Activated CD8-positive, alpha-beta memory T cell treated with anti-CD3 and anti-CD28 coated beads for 36 hours (primary cell): ENCODE measurements around the gene FILIP1. TPM values are rescaled to one million over a fixed set of nuclear protein-coding genes. Genes with fewer than 3 reads are reported as not detected.

Experiments
- CTCF ChIA-PET: fragments of 350-600 bp; sonication (Branson Sonifier 250); formaldehyde crosslinking; loops from one replicate; lab custom pipeline; 2021; ENCODE audit warnings: antibody characterized with exemption; lab: Charles Lee
- POLR2A ChIA-PET: fragments of 350-600 bp; sonication (Branson Sonifier 250); formaldehyde crosslinking; loops from one replicate; lab custom pipeline; 2021; ENCODE audit warnings: antibody characterized with exemption; lab: Charles Lee
- total RNA-seq, 2 experiments: library from RNA; stranded (reverse); gene quantifications; one replicate each; pipeline ENCODE4 v1.2.3, GENCODE V29; 2021

Gene FILIP1
- total RNA-seq, 2 experiments from 2014 or later: not detected

DNA sequence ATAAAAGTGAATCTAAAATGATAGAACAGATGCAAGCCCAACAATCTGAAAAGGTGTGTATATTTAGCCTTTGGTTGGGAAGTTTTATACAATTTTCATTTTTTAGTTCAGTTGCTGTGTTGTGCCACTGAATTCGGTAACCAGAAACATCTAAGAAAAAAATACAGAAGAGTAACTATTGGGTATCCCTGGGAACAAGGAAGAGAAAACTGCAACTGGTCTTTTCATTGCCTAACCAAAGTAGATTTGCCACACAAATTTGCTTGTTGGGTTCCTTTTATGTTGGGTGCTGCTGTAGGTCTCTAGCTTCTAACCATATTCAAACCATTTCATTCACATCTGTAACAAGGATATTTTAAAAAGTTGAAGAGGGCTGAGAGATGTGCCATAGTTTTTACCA is 206.2 kb downstream of the FILIP1 start:
- ChIA-PET POLR2A (no interaction called here), CTCF (no interaction called here)

DNA sequence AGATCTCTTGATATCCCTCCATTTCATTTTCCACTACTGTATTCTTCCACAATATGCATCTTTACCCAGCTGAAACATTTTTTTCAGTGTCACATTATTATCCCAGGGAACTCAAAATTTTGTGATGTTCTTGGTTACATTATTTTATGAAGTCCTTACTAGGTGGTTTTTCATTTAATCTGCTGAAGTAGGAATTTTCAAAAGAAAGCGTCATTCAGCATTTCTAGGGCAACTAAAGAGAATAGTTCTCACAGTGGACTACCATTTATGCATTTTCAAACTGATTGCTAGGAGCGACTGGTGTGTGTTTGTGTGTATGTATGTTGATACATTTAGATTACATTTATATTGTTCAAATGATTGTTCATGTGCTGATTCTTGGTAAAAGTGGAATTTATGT is 206.6 kb downstream of the FILIP1 start:
- ChIA-PET CTCF (no interaction called here), POLR2A (no interaction called here)

DNA sequence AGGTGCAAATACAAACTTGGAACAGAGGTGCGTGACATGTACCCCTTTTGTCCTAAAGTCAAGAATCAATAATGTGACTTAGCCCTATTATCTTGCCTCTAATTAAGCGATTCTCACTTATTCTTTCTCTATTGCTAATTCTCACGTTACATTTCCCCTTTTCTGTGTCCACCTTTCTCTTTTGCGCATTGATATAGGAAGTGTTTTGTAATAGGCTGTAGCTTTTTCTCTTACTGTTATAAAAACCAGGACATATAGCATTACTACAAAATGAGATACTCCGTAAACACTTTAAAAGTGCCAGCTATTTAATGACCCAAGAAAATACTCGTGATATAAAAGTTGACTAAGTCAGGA is 208.3 kb downstream of the FILIP1 start:
- ChIA-PET POLR2A (interaction anchor here (1.5 to 3.0 kb wide), 3 partner anchors 13 to 316 kb away, joined by 3 to 28 read pairs (median 8); partner anchors contain the start of genes COX7A2 and SENP6), CTCF (interaction anchor here (2.0 to 3.7 kb wide), 2 partner anchors 11 to 18 kb away, joined by 4 to 13 read pairs; no protein-coding TSS in a partner anchor)

DNA sequence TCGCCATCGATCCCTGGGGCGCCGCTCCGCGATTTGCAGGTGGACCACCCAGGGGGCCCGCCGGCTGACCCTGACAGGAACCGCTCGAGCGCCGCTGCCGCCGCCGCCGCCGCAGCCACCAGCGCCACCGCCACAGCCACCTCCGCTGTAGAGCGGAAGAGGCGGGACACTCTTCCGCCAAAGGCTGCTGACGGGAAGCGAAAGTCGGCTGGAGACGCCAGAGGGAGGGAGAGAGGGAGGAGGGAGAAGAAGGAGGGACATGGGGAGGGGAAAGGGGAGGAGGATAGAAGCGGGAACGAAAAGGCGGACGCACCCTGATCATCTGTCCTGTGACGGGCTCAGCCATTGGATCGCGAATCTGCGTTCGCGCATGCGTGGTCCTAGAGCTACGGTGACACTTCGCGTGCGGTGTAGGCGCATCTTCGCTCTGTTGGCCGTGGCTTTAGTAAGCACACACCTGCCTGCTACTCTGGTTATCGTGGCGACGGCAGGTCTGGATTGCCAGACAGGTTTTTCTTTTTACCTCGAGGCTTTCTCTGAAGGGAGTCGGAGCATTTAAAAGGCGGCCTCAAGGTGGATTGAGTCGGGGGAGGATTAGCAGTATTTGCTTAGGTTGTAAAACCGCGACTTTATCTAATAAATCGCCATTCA is 208.8 kb downstream of the FILIP1 start, which contains the start of gene TMEM30A:
Gene TMEM30A, minus strand, starts transcription at position 161 of the 651 bp plus-strand sequence. Its CDS starts 154 bp downstream, at position 7.
- POLR2A ChIA-PET: interaction anchor here (1.1 to 3.0 kb wide), 4 partner anchors 12 to 1632 kb away, joined by 3 to 28 read pairs (median 6); partner anchors contain the start of genes COX7A2 and SENP6
- CTCF ChIA-PET: interaction anchor here (2.0 to 3.7 kb wide), 2 partner anchors 12 to 17 kb away, joined by 4 to 13 read pairs; no protein-coding TSS in a partner anchor

DNA sequence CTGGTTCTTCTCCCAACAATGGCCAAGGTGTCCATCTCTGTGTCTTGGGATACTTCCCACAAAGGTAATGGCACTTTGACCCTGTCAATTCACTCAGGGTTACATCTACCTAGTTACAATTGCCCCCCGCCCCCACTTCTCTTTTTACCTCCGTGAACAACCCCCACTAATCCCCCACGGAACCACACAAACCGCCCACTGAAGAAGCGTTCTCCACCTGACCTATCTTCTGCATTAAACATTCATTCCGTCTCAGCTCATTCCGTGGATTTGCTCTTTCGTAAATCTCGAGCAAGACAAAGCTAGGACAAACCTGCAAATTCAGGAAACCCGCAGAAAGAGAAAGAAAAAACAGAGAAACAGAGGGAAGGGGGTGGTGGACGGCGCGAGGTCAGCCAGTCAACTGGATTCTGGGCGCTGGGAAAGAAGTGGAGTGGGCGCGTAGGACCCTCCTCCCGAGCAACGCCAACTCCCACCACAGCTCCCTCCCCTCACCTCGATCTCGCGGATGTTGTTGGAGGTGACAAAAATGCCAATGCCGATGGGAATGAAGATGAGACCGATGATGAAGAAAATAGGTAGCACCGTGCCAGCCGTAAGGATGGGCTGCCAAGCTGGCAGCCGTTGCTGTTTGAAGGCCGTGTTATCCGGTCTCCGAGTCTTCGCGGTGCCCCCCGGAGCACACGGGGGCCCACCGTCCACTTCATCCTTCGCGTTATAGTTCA is 209.5 kb downstream of the FILIP1 start:
- POLR2A ChIA-PET: interaction anchor here (1.1 to 3.0 kb wide), 4 partner anchors 12 to 1631 kb away, joined by 3 to 28 read pairs (median 6); partner anchors contain the start of genes COX7A2 and SENP6
- CTCF ChIA-PET: interaction anchor here (0.6 to 3.7 kb wide), 4 partner anchors 13 to 260 kb away, joined by 3 to 13 read pairs (median 4); no protein-coding TSS in a partner anchor

DNA sequence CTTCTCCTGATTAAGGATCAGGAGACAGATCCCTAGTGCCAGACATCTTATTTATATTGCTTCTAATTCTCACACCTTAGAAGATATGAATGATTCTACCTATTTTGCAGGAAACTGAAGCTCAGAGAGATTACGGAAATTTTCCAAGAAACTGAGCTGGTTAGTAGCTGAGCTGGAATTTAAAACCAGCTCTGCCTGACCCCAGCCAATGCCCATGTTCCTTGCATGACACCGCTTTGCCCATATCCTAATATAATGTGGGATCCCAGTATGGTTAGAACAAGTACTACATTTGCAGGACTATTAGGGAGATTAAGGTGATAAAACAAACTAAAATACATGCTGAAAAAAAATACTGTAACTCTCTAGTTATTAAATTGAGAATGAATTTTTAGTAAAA is 210.9 kb downstream of the FILIP1 start:
- ChIA-PET POLR2A (no interaction called here), CTCF (interaction anchor here (3.7 kb wide), 1 partner anchor 15 kb away, joined by 13 read pairs; no protein-coding TSS in a partner anchor)

DNA sequence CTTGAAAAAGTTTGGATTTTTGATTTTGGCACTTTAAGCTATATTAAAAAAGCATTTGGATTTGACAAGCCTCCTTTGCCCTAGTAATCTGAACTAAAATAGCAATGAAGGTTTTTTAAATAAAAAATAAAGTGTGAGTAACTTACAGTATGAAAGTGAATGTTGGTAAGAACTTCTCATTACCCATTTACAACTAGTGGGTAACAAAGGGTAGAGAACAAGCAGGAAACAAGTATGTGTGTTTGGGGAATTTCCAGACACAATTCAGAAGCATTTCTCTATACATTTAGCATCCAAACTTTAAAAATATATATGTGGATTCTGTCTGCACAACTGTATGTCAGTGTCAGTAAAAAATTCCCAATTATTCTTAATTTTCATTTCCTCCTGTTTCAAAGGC is 211.9 kb downstream of the FILIP1 start:
- CTCF ChIA-PET: interaction anchor here (3.7 kb wide), 1 partner anchor 14 kb away, joined by 13 read pairs; no protein-coding TSS in a partner anchor
- POLR2A ChIA-PET: no interaction called here

DNA sequence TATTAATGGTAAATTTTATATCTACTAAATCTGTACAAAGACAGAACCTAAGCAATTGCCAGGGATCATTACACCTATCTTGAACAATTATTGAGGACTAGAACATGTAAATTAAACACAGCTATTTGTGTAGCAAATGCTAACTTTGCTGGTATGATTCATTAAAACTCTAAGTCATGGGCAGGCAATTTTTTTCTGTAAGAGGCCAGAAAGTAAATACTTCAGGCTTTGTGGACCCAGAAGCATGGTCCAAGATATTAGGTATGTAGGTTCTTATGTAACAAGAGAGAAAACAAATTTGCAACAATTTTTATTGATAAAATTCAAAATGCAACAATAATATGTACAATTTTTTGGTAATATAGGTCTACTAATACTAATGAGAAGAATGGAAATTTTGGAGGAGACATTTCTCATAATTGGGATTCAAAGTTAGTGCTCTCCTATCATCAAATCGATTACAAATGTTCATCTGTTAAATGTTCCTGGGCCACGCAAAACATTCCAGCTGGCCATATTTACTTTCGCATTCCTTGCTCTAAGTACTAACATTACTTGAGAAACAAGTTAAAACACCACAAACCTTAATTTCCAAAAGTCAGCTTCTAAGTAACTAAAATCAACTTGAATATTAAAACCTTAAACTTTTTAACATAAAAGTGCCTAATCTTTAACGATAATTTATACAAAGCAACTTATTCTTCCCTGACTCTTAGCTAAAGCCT is 213.3 kb downstream of the FILIP1 start:
- CTCF ChIA-PET: interaction anchor here (0.6 kb wide), 1 partner anchor 1875 kb away, joined by 4 read pairs; no protein-coding TSS in a partner anchor
- POLR2A ChIA-PET: no interaction called here

DNA sequence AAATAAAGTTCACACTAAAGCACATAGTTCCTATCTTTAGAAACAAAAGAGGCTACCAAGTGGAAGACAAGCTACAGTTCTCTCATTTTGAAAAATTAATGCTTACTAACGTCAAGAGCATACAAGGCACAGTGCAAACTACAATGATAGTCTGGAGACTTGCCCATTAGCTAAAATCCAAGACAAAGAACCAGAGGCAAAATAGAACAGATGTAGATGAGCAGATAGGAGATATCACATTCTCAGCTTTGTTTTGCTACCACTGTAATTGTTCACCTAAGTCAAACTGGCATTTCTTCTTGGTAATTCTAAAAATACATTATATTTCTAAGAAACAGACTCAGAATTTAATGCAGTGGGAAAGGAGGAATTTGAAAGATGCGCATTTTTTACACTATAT is 214.2 kb downstream of the FILIP1 start:
- ChIA-PET CTCF (interaction anchor here (2.1 kb wide), 1 partner anchor 12 kb away, joined by 6 read pairs; no protein-coding TSS in a partner anchor), POLR2A (no interaction called here)

DNA sequence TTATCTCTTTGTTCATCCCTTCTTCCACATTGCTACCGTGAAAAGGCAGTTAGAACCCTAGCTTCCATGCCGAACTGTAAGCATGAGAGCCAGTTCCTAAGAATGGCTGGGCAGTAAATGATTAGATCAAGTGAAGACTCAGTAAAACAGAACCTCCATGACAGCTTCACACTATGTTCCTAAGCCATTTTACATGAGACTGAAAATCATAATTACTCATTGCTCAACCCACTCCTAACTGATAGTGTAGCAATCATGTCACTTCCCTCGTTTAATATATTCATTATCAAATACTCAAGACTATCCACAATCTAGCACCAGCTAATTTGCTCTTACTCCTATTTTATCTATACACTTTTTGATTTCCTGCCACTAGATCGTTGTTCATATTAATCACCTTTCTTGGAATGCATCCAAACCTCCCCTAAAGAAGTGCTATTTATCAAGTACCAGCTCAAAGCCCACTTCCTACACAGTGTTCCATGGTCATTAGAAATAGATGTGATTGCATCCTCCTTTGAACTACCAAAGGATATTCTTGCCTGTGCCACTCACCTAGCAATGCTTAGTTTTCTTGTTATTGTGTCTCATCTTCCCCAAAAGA is 215.0 kb downstream of the FILIP1 start:
- ChIA-PET CTCF (interaction anchor here (1.1 to 2.1 kb wide), 2 partner anchors 11 to 248 kb away, joined by 3 to 6 read pairs; no protein-coding TSS in a partner anchor), POLR2A (no interaction called here)

DNA sequence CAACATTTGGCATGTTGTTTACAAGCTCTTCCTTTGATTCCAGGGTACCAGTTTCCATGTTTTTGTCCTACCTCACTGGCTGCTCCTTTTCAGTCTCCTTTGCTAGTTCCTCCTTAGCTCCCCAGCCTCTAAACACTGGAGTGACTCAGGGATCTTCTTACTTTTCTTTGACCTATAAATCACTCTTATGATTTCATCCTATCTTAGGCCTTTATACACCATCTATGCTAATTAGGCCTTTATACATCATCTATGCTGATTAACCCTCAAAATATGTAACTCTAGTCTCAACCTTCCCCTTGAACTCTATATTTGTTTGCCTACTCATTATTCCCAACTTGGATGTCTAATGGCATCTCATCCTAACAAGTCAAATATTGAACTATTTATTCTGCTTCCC is 218.5 kb downstream of the FILIP1 start:
- CTCF ChIA-PET: no interaction called here
- POLR2A ChIA-PET: no interaction called here

DNA sequence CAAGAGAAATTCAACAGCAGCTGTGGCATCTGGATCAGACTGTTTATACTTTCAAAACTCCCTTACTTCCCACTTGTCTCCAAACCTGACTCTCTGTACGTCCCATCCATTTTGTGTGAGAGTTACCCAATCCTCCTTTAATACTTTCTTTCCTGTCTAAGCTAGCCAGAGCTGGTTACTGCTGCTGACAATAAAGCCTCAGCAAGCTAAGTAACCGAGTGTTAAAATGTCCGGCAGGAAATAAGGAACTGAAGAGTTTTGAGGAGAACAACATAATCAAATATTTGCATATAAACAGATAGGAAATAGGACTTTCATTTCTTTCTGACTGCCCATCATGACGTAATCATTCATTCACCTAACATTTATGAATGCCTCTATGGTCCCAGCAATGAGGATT is 220.6 kb downstream of the FILIP1 start:
- CTCF ChIA-PET: no interaction called here
- POLR2A ChIA-PET: interaction anchor here (1.1 kb wide), 1 partner anchor 12 kb away, joined by 3 read pairs; the partner anchor contains the start of gene TMEM30A

DNA sequence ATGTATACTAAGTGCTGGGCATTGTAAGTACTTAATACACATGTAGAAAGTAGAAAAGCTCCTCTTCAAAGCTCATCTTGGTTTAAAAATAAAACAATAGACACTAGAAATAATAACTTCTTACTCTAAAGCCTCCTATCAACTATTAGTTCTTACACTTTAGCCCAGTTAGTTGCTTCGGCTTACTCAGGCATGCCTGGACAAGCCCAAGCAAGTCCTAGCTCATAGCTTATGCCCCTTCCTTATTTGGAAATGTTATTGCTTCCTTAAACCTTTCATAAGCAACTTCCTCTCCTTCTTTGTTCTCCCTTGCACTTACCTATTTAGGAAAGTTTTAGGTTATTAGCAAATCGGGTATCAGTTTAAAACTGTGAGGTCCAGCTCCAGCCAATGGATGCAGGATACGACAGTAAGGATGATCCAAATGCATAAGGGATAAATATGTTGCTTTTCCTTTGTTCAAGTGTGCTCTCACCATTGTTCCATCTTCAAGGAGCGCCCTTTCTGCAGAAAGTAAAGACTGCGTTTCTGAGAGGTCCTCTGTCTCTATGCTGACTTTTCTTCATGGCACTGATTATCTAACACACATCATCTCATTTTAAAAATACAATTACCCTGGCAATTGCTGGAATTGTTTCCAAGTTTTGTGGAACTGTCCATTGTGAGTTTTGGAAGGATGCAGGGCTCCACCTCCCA is 221.3 kb downstream of the FILIP1 start:
- ChIA-PET CTCF (no interaction called here), POLR2A (interaction anchor here (0.6 to 1.1 kb wide), 2 partner anchors 12 to 30 kb away, joined by 3 read pairs; partner anchors contain the start of gene TMEM30A)

DNA sequence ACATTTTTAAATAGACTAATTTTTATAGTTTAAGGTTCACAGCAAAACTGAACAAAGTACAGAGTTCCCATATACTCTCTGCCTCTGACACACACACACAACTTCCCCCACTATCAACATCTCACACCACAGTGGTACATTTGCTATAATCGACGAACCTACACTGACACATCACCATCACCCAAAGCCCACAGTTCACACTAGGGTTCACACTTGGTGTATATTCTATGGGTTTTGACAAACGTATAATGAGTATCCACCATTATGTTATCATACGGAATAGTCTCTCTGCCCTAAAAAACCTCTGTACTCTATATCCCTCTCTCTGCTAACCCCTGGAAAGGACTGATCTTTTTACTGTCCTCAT is 224.6 kb downstream of the FILIP1 start:
- ChIA-PET POLR2A (no interaction called here), CTCF (interaction anchor here (2.2 kb wide), 1 partner anchor 258 kb away, joined by 6 read pairs; no protein-coding TSS in a partner anchor)

DNA sequence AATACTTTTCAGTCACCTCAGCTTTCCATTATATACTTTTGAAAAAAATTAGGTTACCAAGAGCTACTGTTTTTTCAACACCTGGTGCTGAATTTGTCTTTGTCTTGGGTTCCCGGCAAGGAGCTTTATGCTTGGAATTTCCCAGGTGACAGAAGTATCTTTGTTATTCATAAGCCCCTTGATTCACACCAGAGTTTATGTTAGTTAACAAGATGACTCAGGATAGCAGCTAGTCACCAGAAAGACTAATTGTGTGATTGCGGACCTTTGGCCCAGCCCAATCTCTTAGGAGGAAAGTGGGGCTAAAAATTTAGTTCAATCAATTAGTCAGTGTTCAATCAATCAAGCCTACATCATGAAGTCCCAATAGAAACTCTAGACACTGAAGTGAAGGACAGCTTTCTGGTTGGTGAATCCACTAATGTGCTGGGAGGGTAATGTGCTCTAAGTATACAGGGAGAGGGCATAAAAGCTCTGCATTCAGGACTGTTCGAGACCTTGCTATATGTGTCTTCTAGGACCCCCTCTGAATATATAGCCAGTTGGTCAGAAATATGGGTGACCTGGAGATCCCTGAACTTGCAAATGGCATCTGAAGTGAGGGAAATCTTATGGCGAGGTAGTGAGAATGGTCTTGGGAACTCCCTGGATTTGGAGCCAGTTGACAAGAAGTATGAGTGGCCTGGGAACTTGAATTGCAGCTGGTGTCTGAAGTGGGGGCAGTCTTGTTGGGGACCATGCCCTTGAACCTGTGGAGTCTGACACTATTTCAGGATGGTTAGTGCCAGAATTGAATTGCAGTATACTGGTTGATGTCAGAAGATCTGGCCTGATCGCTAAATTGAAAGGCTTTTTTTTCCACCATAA is 225.2 kb downstream of the FILIP1 start:
- ChIA-PET POLR2A (no interaction called here), CTCF (interaction anchor here (2.0 to 2.6 kb wide), 3 partner anchors 10 to 259 kb away, joined by 6 to 13 read pairs (median 6); partner anchors contain the start of gene TMEM30A)

DNA sequence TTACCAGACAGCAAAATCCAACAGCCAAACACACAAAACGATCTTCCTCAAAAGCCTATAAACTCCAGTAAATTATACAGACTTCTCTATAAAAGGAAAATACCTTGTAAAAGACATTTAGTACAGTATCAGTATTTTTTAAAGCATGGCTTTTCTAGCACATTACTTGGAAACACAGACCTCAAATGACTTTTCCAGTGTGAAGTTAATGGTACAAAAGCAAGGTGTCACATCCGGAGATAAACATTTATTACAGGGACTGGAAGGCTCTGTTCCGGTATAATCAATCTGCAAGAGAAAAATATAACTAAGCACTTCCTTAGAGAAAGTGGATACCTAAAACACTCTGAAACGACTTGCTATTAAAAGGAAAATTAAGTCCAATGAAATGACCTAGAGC is 226.1 kb downstream of the FILIP1 start:
- CTCF ChIA-PET: interaction anchor here (2.0 to 2.6 kb wide), 3 partner anchors 11 to 259 kb away, joined by 6 to 13 read pairs (median 6); partner anchors contain the start of gene TMEM30A

More for the DNA sequence above, 226.1 kb downstream of the FILIP1 start:
- POLR2A ChIA-PET: no interaction called here
